IMR-90 (cell line): ENCODE results near the gene OXLD1. TPM values are rescaled to one million over a fixed set of nuclear protein-coding genes. Genes with fewer than 3 reads are reported as not detected.

Experiments used
- ATAC-seq: fragments of 200-7000 bp; cut with Tn5 transposase; 2 replicates; pipeline ENCODE4 v1.9.1; 2020; ENCODE audit warnings: low read depth, mild to moderate bottlenecking, moderate library complexity
- BruUV-seq: library from RNA; stranded (reverse); fragments of 400-500 nt; replicated peaks from 2 replicates; lab custom pipeline; 2021; lab: Mats Ljungman, UMichigan
- CTCF ChIA-PET: fragments of 300-600 bp; formaldehyde crosslinking; extraction: SDS; loops from one replicate; lab custom pipeline; 2021; ENCODE audit warnings: antibody characterized with exemption; lab: Yijun Ruan, JAX
- POLR2A ChIA-PET: fragments of 300-600 bp; sonication (Branson Sonifier 250); formaldehyde crosslinking; loops from one replicate; lab custom pipeline; 2022; ENCODE audit warnings: antibody characterized with exemption; ENCODE audit not compliant: unreplicated experiment; lab: Charles Lee
- DNase-seq: peaks from one replicate; pipeline ENCODE4 v3.0.0; 2013
- H2AFZ ChIP-seq: replicated peaks from 2 replicates; pipeline ENCODE3; 2013; ENCODE audit warnings: low read length, mild to moderate bottlenecking; ENCODE audit not compliant: poor library complexity
- H2AK5ac ChIP-seq: 2 replicates; pipeline ENCODE4 v1.6.1; 2013; ENCODE audit warnings: low read depth, low read length, inconsistent platforms
- H2AK9ac ChIP-seq: replicated peaks from 2 replicates; pipeline ENCODE3; 2013; ENCODE audit warnings: mild to moderate bottlenecking, low read depth, low read length, moderate library complexity; ENCODE audit not compliant: poor library complexity
- H2BK120ac ChIP-seq: 2 replicates; pipeline ENCODE4 v1.6.1; 2013; ENCODE audit warnings: low read depth, low read length, inconsistent platforms
- H2BK15ac ChIP-seq: 3 replicates; pipeline ENCODE4 v1.6.1; 2013; ENCODE audit warnings: low read depth, low read length, inconsistent platforms
- H2BK20ac ChIP-seq: 2 replicates; pipeline ENCODE4 v1.6.1; 2013; ENCODE audit warnings: low read depth, mild to moderate bottlenecking, inconsistent platforms, low read length, moderate library complexity
- H2BK5ac ChIP-seq: 2 replicates; pipeline ENCODE4 v1.6.1; 2013; ENCODE audit warnings: mild to moderate bottlenecking, low read depth, low read length, inconsistent platforms; ENCODE audit not compliant: poor library complexity, severe bottlenecking
- H3K14ac ChIP-seq: replicated peaks from 2 replicates; pipeline ENCODE4 v1.6.1; 2013; ENCODE audit warnings: low read depth, low read length, inconsistent platforms
- H3K18ac ChIP-seq: 2 replicates; pipeline ENCODE4 v1.6.1; 2013; ENCODE audit warnings: low read depth, low read length, control low read depth
- H3K23ac ChIP-seq: 2 replicates; pipeline ENCODE4 v1.6.1; 2013; ENCODE audit warnings: low read depth, low read length, inconsistent platforms
- H3K27ac ChIP-seq: 2 replicates; pipeline ENCODE4 v1.5.1; 2013; ENCODE audit warnings: mild to moderate bottlenecking, control low read depth, low read length; ENCODE audit not compliant: insufficient read depth
- H3K27me3 ChIP-seq: 2 replicates; pipeline ENCODE4 v1.6.1; 2013; ENCODE audit warnings: low read length; ENCODE audit not compliant: control insufficient read depth, insufficient read depth
- H3K36me3 ChIP-seq: 2 replicates; pipeline ENCODE4 v1.6.1; 2013; ENCODE audit warnings: low read length, mixed read lengths; ENCODE audit not compliant: control insufficient read depth, insufficient read depth
- H3K4ac ChIP-seq: 2 replicates; pipeline ENCODE4 v1.6.1; 2013; ENCODE audit warnings: low read depth, low read length, inconsistent platforms
- H3K4me1 ChIP-seq: 2 replicates; pipeline ENCODE4 v1.6.1; 2013; ENCODE audit warnings: low read length, mixed read lengths; ENCODE audit not compliant: control insufficient read depth, insufficient read depth
- H3K4me2 ChIP-seq: 2 replicates; pipeline ENCODE4 v1.6.1; 2013; ENCODE audit warnings: low read depth, mild to moderate bottlenecking, control low read depth, low read length, moderate library complexity
- H3K4me3 ChIP-seq: 2 replicates; pipeline ENCODE4 v1.5.1; 2013; ENCODE audit warnings: low read depth, mild to moderate bottlenecking, control low read depth, low read length, moderate library complexity; ENCODE audit not compliant: insufficient read depth
- H3K56ac ChIP-seq: 2 replicates; pipeline ENCODE4 v1.6.1; 2013; ENCODE audit warnings: low read length, inconsistent platforms; ENCODE audit not compliant: insufficient read depth; ENCODE audit errors: extremely low read depth
- H3K79me1 ChIP-seq, 2 experiments: 2 replicates each; pipeline ENCODE4 v1.6.1; 2013; ENCODE audit warnings: low read length in 2 of 2, inconsistent platforms in 1 of 2, low read depth in 1 of 2
- H3K9ac ChIP-seq: 2 replicates; pipeline ENCODE4 v1.6.1; 2013; ENCODE audit warnings: low read depth, low read length, control low read depth
- H3K9me1 ChIP-seq: 2 replicates; pipeline ENCODE4 v1.6.1; 2013; ENCODE audit warnings: low read length, inconsistent platforms; ENCODE audit not compliant: insufficient read depth
- H3K9me3 ChIP-seq: 2 replicates; pipeline ENCODE4 v1.6.1; 2013; ENCODE audit warnings: low read length; ENCODE audit not compliant: control insufficient read depth, insufficient read depth
- H4K20me1 ChIP-seq: 2 replicates; pipeline ENCODE4 v1.6.1; 2013; ENCODE audit warnings: low read length, inconsistent platforms; ENCODE audit not compliant: insufficient read depth
- H4K5ac ChIP-seq: 2 replicates; pipeline ENCODE4 v1.6.1; 2013; ENCODE audit warnings: mild to moderate bottlenecking, low read depth, low read length, control low read depth
- H4K8ac ChIP-seq, 2 experiments: 2 replicates each; pipeline ENCODE4 v1.6.1; 2013; ENCODE audit warnings: low read depth in 2 of 2, low read length in 2 of 2, control low read depth in 1 of 2, inconsistent platforms in 1 of 2
- H4K91ac ChIP-seq: 2 replicates; pipeline ENCODE4 v1.6.1; 2013; ENCODE audit warnings: low read depth, low read length, inconsistent platforms; ENCODE audit not compliant: insufficient read depth
- CEBPB ChIP-seq: IDR thresholded peaks from 2 replicates; pipeline ENCODE4 v1.6.1; 2012; ENCODE audit warnings: low read depth, low read length, improper control_type of control experiment
- CHD1 ChIP-seq: IDR thresholded peaks from 2 replicates; pipeline ENCODE4 v1.6.1; 2012; ENCODE audit warnings: low read depth, low read length, improper control_type of control experiment
- RFX5 ChIP-seq: IDR thresholded peaks from 2 replicates; pipeline ENCODE4 v1.8.0; 2012; ENCODE audit warnings: low read depth, mild to moderate bottlenecking, low read length, moderate library complexity
- WGBS, 2 experiments: methylation state at CpG; one replicate each; pipeline versions ENCODE4 v1.1.5 to v1.1.7; 2013; ENCODE audit warnings: missing lambda C conversion rate in 2 of 2; ENCODE audit not compliant: insufficient read length in 1 of 2; ENCODE audit errors: extremely low coverage in 2 of 2; 5-methylcytosine and 5-hydroxymethylcytosine counted together
- dilution Hi-C: fragments of 300-500 bp; cut with HindIII; formaldehyde crosslinking; loops from one replicate; pipeline ENCODE4 v1.14.3; 2018; ENCODE audit warnings: low sequenced_read_pairs; ENCODE audit not compliant: unreplicated experiment
- in situ Hi-C: fragments of 300-500 bp; cut with MboI; formaldehyde crosslinking; loops from 3 replicates; pipeline ENCODE4 v1.14.3; 2019; ENCODE audit warnings: low sequenced_read_pairs, inconsistent platforms, mixed read lengths
- intact Hi-C: fragments of 100-400 bp; cut with micrococcal nuclease; formaldehyde crosslinking; loops from 2 replicates; pipeline ENCODE4 v1.10.0; 2022
- polyA plus RNA-seq, 3 experiments: library from polyadenylated mRNA; depleted of rRNA; stranded (reverse); fragments of >200 nt; gene quantifications; 2 replicates each; pipeline ENCODE4 v1.2.3, GENCODE V29; 2012; ENCODE audit warnings: low replicate concordance in 1 of 3
- total RNA-seq: library from RNA; depleted of rRNA; stranded (reverse); fragments of >200 nt; gene quantifications from 2 replicates; pipeline ENCODE4 v1.2.3, GENCODE V29; 2012

The OXLD1 gene
- total and polyA plus RNA-seq, 2 of the 4 experiments (the other 2 are of a cell fraction), result 9.9 to 22.3 TPM

GRCh38 chr17:81713556-81714411 lies 47.4 kb upstream of the OXLD1 start:
- WGBS, 2 experiments, result 73% methylated on average over 2 of the region's 36 CpGs; no CpG with 5 or more reads in 1 of the 2 experiments
- H4K91ac ChIP-seq, result no peak overlapping the region
- H3K56ac ChIP-seq, result no peak overlapping the region
- peaks cover 1% of the 10 kb centered on the region; the same call in 1 of the 2 replicates for H3K36me3 ChIP-seq
- no peak for DNase-seq
- no peak overlapping the region for H2BK120ac ChIP-seq
- peaks cover 8% of the 10 kb centered on the region for H3K9me1 ChIP-seq
- ATAC-seq, result no peak
- no peak overlapping the region for H3K4ac ChIP-seq
- TF ChIP-seq RFX5 (no peak), CHD1 (no peak), CEBPB (no peak)
- H2AK9ac ChIP-seq, result peak overlapping the region; percentile 75
- no peak overlapping the region for H3K4me2 ChIP-seq
- CTCF ChIA-PET, result no interaction called here
- H2BK5ac ChIP-seq, result no peak overlapping the region
- no peak overlapping the region for H4K5ac ChIP-seq
- no peaks in the 10 kb centered on the region for H3K27me3 ChIP-seq
- peaks cover 14 to 30% of the 10 kb centered on the region in 2 experiments for H3K79me1 ChIP-seq
- POLR2A ChIA-PET, result no interaction called here
- H2BK20ac ChIP-seq, result no peak overlapping the region
- no peak overlapping the region for H2AFZ ChIP-seq
- BruUV-seq, result no TSS peak
- H2AK5ac ChIP-seq, result no peak overlapping the region
- H3K4me1 ChIP-seq, result peaks cover 18% of the 10 kb centered on the region
- no peak overlapping the region for H3K9ac ChIP-seq
- in situ Hi-C loops, result no loop called here
- intact Hi-C loops, result no loop called here
- no peak overlapping the region for H3K4me3 ChIP-seq
- H2BK15ac ChIP-seq, result no peak overlapping the region
- no peak overlapping the region for H3K14ac ChIP-seq
- no peak overlapping the region for H3K27ac ChIP-seq
- no peak overlapping the region for H3K23ac ChIP-seq
- dilution Hi-C loops, result no loop called here
- H3K18ac ChIP-seq, result no peak overlapping the region
- H3K9me3 ChIP-seq, result no peaks in the 10 kb centered on the region
- H4K8ac ChIP-seq, result no peak overlapping the region
- no peaks in the 10 kb centered on the region; the same call in 1 of the 2 replicates for H4K20me1 ChIP-seq
